Measurements from ENCODE around the gene CFAP43.

Gene CFAP43

GRCh38 chr10:104088239-104088638, 143.9 kb downstream of the CFAP43 start:
- no peak for DNase-seq

GRCh38 chr10:104085801-104086400, 146.3 kb downstream of the CFAP43 start, which contains the start of gene COL17A1:
Gene COL17A1, minus strand, starts transcription at chr10:104085880. Its CDS starts 5,207 bp downstream, at chr10:104080673.
- no peak for DNase-seq

GRCh38 chr10:104084482-104085142, 147.6 kb downstream of the CFAP43 start:
- DNase-seq = no peak

GRCh38 chr10:104081998-104082397, 150.2 kb downstream of the CFAP43 start:
- DNase-seq = no peak

- peak; percentile 0 for DNase-seq
Measured at GRCh38 chr10:104080762-104081161, 151.4 kb downstream of the CFAP43 start.

Measured in DMS 273 treated with DMSO at 0.1 percent for 48 hours (cell line).